Stimulated activated CD4-positive, alpha-beta T cell treated with anti-CD3 and anti-CD28 coated beads, TNF-alpha, amount 100 ng/mL, for 24 hours (primary cell): ENCODE data around the gene HOXA5.
A peak's percentile ranks its signal among the peaks of the same experiment; 100 is the strongest.

Experiments
- DNase-seq, 3 experiments: peaks; one replicate each; pipeline ENCODE4 v3.0.0-alpha.2; 2020; ENCODE audit warnings: low read depth in 3 of 3

Gene HOXA5

DNA sequence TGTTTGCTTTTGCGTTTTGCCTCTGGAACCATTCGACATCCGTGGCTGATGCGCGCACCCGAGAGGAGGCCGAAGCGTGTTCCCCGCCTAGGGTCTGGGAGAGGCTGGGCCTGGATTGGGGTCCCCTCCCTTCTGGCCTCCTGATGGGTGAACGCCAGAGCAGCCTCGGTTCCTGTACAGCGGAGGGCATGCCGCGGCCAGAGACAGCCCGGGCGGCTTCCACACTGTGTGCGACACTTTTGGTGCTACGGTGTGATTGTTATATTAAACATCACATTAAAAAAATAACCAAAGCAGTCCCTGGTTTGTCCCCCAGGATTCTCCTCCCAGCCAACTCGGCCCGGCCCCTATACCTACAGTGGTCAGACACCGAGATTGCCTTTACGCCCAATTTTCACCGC, 16.7 kb upstream of the HOXA5 start:
- DNase-seq: no peak

DNA sequence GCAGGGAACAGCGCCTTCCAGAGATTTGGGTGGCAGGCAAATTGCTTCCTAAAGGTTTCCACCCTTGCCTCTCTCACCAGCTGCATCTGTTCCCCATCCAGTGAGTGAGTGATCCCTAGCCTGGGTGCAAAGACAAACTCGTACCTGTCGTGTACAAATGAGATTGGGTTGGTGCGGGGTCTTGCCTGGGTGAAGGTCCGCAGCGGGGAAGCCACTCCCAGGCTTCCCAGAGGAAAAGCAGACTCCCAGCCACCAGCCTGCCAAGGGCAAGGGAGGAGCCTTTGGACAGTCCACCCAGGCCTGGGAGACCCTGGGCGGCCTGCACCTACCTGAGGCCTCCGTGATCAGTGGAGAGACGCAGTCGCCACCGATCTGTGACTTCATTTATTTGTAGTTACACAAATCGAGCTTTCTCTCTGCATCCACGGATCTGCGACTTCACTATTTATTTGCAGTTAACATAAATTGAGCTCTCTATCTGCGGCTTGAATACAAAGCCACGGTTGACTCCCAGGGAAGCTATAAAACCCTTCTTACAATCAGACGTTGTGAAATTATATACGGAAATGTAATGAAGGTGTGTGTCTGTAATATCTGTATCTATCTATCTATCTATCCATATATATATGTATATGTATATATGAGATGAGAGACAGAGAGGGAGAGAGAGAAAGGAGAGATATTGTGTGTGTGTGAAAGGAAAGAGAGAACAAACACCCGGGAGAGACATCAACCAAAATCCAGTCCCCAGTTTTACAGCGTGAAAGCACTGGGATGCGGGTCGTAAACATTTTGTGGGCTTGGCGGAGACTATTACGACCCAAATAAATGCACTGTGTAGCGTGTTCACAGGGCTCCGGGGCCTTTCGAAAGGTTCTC, 16.0 kb upstream of the HOXA5 start:
- no peak for DNase-seq

DNA sequence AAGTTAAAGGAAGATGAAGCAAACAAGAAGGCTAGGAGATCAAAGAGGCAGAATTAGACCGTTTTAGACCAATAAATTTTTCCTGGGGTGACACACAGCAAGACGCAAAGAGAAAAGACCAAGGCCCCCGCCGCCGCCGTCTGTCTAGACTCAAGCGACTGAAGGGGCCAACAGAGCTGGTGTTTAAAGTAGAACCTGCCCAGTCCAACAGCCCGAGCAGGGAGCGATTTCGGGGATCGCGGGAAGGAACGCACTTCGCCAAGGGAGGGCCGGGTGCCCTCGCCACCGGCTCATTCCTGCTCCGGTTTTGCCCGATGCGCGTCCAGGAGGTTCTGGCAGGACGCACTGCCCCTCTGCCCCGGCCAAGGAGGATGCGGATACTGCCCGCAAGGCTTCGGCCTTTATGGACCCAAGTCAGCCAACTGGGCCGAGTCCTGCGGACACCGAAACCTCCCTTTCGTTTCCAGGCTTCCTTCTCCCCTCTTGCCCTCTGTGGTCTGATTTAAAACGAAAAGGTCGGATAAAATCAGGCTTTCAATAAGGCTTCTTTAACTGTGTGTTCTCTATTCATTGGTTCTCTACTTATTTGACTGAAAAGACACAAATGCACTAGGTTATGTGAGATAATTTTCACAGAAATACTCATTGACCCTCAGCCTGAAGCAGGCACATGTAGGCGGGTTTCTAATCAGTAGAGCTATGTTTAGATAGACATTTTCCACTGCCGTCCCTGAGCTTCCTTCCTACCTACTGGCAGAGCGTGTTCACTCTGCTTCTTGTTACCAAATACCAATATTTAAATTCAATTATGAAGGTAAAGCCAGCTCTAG, 15.2 kb upstream of the HOXA5 start:
- DNase-seq: no peak

DNA sequence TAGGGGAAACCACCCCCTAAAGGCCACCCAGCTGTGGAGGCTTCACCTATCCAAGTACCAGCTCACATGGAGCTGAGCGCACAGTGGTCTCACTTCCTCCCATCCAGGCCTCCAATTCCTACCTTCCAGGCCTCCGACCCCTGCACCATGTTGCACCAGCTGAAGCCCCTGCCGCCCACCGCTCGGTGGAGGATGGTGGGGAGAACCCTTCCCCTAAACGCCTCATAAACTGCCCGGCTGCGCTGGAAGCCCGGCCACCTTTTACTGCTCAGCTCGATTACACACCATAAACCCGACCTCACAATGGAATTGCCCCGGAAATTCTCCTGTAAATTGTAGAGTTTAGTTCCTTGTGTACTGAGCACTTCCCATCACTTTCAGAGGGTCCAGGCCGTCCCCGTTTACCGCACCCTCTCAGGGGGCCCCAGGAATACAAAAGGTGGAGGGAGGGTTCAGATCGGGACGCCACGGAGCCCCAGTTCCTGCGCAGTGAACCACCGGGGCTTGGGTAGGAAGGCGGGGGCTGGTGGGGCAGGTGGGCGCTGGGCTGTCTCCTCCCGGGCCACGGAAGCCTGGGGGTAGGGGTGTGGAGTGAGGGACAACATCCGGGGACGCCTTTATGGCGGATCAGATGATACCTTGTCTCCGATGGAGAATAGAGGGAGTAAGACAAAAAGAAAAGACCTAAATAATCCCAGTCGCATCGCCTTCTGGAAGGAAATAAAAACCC, 14.4 kb upstream of the HOXA5 start:
- DNase-seq: no peak

DNA sequence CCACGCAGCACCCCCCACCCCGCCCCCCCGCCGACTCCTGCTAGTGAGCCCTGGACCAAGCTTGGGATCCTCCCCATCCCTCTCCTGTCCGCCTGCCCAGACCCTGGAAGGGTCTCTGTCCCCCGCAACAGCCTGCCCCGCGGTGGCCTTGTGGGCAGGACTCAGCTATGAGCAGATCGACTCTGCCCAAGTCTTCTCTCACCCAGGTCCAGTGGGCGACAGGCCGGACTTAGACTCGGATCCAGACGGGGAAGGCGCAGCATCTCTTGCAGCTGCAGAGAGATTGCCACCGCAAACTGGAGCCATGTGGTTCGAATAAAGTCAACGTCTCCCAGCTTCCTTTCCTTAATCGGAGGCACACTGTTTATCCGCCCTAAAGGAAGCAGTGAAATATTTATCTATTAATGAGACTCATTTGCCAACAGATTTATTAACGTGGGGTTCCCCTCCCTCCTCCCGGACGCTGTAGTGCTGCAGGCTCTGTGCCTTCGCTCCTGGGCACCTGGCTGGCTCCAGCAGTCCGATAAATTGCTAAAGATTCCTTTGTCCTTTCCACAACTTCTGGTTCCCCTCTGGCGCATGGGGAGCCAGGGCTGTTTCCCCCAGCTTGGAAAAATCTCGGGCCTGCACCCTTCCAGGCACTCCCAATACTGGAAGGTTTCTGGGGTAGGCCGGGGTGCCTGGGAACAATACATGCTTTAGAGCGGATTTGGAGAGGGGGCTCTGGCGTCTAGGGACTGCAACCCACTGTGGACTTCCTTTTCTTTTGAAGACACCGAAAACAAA, 13.6 kb upstream of the HOXA5 start:
- DNase-seq: no peak

DNA sequence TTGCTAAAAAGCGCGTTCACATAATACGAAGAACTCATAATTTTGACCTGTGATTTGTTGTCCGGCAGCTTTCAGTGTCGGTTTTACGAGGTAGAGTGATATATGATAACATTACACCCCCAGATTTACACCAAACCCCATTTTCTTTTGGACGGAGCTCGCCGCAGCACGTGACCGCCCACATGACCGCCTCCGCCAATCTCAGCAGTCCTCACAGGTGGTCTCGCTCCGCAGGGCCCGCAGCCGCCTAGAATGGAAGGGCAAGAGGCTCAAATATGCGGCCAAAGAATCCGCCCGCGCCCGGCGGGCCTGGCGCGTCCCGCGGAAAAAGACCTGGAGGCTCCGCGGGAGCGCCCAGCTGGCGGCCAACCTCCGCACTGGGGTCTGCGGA, 13.0 kb upstream of the HOXA5 start, which contains the start of gene HOXA7:
Gene HOXA7 (minus strand): TSS at position 168 of the 391 bp plus-strand sequence. CDS start 130 bp downstream, at position 38.
- no peak for DNase-seq

DNA sequence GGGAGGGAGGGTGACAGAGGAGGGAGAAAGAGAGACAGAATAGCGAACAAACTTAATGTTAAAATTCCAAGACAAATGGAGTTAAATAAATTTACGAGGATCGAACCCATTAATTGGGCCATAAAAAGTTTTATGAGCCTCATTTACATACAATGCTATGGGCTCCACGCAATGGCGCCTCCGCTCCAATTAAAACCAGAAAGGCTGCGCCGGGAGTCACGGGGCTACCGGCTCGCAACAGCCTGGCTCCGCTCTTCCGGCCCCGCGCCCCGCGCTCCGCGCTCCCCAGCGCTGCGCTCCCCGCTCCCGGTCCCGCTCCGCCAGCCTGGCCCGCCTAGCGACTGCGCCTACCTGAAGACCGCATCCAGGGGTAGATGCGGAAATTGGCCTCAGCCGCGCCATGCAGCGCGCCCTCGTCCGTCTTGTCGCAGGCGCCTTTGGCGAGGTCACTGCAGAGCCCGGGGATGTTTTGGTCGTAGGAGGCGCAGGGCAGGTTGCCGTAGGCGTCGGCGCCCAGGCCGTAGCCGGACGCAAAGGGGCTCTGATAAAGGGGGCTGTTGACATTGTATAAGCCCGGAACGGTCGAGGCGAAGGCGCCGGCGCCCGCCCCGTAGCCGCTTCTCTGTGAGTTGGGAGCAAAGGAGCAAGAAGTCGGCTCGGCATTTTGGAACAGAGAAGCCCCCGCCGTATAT, 12.5 kb upstream of the HOXA5 start:
- DNase-seq: no peak

DNA sequence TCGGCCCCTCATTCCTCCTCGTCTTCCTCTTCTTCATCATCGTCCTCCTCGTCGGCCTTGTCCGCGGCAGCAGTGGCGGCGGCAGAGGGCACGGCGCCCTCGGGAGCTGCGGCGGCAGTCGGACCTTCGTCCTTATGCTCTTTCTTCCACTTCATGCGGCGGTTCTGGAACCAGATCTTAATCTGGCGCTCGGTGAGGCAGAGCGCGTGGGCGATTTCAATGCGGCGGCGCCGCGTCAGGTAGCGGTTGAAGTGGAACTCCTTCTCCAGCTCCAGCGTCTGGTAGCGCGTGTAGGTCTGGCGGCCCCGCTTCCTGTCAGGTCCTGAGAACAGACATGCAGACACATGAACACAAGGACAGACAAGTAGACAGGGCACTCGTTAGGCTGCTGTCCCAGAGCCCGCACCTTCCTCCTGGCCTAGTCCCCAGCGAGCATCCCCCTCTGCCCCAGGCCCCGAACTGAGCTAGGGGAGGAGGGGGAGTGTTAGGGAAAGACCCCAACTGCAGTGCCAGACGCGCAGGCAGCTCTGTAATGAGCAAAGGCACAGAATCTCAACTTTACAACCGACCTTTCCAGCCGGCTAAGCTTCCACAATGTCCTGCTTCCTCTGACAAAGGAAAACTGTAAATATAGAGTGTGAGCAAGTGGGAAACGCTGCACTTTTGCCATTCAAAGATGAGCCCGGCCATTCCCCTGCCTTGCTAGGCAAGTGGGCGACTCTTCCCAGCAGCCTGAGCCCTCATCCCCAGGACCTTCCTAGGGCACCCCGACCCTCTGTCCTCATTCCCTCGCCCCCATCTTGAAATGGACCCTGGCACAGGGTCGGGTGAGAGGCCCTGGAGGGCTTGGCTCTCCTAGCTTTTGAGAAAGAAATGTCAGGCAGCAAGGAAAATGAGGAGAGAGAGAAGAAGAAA, 11.7 kb upstream of the HOXA5 start:
- peak in 1 of 3 experiments; percentile 44 for DNase-seq

DNA sequence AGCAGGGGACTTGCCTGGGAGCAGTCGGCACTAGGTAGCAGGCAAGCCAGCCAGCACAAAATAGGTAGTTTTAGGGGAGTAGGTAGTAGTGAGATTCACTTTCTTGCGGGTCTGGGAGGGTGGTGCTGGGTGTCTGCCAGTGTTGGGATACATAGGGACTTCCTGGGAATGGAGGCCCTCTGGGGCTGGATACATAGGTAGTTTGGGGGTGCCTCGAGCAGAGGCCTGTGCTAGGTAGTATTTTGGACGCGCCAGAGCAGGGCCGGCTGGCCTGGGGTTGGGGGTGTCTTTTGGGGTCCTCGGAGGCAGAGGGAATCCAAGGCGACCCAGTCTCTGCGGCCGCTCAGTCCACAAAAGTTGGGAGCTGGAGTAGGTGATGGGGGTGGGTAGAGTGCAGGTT, 10.9 kb upstream of the HOXA5 start:
- no peak for DNase-seq

DNA sequence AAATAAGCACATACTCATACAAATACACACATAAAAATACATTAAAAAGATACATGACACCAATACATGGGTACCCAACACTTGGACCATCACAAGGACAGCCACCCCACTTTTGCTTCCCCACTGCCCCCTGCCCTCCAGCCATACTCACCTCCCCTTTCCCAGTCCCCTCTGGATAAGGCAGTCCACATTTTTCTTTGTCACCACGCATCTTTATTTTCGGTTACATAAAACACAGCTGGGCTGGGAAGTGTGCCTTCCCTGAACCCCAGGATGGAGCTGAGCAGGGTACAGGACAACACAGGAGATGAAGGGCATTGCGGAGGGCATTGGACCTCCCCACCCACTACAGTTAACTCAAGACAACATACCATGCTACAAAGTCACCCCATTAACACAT, 10.0 kb upstream of the HOXA5 start:
- no peak for DNase-seq

DNA sequence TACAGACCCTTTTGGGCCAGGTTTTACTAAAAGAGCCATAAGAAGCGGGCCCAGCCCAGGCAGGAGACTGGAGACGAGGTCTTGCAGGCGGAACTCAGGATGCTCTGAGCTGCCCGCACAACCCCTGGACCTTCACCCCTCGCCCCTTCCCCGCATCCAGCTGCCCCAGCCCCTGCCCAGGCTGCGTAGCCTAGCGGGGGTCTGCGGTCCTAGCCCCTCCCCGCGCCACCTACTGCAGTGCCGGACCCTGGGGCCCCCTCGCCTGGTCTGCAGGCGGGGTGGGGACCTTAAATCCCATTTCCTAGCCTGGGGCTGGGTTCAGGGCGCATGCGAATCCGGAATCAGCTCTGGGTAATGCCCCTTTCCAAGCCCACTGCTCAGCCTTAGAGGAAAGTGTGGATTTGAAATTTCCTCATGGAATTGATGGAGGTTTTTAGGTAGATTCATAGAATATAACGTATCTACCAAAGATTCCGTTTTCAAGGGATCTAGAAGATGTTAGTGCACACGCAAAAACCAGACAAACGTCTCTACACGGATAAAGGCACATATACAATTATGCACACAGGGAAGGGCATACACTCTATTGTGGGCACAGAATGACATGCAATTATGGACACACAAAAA, 9.4 kb upstream of the HOXA5 start:
- no peak for DNase-seq

DNA sequence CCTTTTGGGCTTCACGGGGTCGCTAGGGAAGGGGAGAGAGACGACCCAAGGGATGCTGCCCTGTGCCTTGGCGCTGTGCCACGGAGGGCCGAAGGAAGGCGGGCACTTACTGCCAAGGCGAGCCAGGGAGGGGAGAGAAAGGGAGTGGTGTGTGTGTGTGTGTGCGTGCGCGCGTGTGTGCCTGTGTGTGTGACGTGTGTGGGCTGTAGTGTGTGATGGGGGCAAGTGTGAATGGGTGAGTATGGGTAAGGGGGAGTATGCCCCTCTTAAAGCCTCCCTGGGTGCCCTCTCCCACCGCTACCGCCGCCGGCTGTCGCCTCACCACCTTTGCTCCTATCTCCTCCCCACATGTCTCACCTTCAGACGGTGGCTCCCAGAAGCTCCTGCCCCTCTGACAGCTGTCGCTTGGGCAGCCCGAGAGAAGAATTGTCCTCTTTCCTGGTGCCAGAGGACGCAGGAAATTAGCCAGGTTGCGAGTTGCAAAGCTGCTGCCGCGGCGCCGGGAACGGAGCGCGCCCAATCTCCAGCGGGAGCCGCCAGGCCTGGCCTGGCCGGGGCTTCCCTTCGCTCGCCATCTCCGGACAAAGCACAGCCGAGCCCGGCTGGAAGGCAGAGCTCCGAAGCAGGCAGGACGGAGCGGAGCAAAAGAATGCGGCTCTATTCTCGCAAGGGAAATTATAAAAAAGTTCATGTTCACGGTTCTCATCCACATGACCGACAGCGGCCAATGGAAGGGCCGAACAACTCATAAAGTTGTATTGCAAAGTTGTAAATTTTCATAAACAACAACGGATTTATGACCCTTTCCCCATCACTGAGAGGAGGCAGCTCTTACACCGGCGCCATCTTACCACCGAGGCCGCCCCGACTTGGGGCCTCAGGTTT, 8.7 kb upstream of the HOXA5 start, which contains the start of gene HOXA3:
Gene HOXA3 (minus strand): TSS at position 653 of the 885 bp plus-strand sequence. CDS start 41,943 bp downstream, outside the sequence.
- no peak for DNase-seq

DNA sequence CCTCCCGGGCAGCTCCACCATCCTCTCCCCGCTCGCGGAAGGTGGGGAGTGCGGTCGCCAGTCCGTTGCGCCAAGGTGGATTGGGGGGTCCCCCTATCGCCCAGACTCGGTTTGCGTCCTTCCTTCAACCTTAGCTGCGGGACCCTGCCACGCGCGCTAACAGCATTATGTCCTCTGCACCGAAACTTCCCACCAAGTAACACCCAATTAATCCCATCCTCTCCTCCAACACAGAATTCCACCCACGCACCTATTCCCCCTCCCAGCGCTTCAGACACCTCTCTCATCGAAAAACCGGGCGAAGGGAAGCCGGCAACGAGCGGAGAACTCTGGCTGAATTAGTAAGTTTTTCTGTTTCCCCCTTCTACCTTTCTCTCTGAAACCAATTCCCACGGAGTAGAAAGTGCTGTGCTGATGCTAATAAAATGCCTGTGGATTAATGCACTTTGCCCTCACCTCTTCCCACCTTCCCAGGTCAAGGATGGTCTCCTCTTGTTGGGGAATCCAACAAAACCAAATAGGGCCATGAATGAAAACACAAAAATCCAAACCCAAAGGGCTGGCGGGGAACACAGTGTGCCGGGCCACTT, 8.0 kb upstream of the HOXA5 start:
- DNase-seq: no peak

DNA sequence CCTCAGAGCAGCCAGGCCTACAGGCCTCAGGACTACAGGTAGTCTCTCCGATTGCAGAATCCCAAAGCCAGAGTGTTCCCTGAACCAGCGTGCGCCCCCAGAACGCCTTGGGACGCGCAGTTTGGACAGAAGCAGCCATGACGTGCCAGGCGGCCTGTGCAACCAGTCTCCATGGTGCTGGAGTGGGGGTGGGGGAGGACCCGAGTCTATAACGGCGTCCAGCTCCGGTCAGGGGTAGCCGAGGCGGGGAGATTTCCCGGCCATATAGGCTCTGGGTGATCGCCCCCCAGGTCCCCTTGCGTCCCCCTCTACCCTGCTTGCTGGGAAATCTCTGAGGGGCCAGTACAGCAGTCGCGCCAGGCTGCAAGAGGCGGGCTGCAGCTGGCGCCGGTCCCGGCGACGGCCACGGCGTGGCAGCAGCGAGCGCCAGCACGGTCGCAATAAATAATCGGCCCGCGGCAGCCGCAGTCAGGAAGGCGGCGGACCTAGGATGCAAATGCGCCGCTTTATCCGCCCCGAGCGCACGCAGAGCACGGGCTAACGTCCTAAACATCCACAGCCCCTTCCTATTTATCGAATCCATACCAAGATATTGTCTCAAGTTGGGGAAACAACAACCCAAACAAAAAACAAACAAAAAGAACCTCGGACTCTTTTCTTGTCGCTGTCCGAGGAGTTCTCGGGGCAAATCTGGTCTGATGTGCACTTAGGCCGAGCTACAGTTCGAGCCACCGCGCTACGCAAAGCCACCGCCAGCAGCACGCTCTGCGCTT, 7.3 kb upstream of the HOXA5 start:
- DNase-seq: peak; percentile 25 to 58 (median 41)

DNA sequence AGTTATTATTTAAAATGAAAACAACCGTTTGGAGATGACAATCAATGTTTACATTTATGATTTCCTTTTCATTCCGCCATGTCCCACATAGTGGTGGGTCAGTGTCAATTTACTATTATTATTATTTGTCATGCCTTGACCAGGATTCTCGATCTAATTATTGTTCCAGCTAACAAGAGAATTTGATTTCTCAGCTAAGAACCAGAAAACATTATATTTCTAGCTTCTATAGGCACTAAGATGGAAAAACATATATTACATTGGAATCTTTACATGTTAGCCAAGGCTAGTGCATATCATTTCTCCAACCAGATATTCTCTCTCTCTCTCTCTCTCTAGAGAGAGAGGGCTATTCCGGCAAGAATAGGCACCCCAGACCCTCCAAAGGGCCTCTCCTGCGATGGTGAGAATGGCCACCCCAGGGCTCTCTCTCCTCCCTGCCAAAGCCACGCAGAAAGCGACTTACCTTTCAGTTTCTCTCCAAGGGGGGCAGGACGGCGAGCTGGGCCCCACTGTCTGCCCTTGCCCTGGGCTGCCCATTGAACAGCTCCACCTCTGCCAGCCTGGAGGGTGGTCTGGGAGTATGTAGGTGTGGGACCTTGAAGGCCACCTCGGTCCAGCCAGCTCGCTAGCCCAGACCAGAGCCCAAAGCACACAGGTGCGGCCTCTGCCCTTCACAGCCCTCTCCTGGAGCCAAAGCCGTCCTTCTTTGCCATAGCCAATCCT, 6.5 kb upstream of the HOXA5 start:
- no peak for DNase-seq
